GM15510 (cell line): ENCODE results near the gene OTUB1.

ENCODE experiments used
- POLR2A ChIP-seq: IDR thresholded peaks from 3 replicates; pipeline ENCODE4 v1.6.1; 2011; ENCODE audit warnings: borderline replicate concordance; ENCODE audit not compliant: insufficient read length; ENCODE audit errors: extremely low read depth

OTUB1 gene

DNA sequence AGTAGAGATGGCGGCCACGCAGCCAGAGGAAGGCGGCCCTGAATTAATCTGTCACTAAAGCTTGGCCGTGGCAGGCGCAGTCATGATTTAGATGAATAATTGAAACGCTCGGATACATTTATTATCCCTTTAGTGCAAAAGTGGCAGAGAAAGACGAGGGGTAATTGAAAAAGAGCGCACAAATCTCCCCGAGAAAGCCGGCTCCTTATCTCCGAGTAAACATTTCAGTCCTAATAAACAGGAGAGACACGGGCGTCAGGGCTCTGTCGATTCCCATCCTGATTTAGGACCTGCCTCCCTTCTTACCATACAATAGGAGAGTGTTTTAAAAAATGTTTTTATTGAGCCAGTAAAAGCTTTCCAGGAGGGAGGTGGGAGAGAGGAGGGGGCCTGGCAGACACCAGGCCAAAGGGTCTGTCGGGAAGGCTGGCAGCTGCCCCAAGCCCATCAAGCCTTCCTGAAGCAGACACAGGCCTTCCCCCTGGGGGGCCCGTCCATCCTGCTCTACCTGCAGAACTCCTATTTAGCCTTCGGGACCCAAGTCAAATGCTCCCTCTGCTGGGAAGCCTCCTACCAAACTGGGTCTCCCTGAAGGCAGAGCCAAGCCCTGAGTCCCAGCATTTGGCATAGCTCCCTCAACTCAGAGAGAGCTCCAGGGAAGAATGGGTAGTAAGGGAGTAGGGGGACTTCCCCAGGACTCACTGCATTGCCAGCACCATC, 22.8 kb downstream of the OTUB1 start:
- TF ChIP-seq POLR2A: no peak

DNA sequence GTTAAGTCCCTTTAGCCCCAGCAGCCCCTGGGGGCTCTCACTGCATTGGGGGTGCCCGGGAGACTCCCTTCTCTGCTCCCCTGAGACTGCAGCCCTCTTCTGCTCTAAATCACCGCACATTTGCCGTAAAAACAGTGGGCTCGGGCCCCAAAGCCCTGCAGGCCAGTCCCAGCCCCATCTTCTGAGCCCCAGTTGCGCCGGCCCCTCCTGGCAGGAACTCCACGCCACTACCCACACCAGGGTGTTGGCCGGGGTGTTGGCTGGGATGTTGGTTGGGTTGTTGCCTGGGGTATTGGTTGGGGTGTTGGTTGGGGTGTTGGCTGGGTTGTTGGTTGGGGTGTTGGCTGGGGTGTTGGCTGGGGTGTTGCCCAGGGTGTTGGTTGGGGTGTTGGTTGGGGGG, 23.5 kb downstream of the OTUB1 start:
- no peak for TF ChIP-seq POLR2A

DNA sequence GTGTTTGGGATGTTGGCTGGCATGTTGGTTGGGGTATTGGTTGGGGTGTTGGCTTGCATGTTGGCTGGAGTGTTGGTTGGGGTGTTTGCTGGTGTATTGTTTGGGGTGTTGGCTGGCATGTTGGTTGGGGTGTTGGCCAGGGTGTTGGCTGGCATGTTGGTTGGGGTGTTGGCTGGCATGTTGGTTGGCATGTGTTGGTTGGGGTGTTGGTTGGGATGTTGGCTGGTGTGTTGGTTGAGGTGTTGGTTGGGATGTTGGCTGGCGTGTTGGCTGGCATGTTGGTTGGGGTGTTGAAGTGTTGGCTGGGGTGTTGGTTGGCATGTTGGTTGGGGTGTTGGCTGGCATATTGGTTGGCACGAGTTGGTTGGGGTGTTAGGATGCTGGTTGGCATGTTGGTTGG, 24.5 kb downstream of the OTUB1 start:
- no peak for TF ChIP-seq POLR2A

DNA sequence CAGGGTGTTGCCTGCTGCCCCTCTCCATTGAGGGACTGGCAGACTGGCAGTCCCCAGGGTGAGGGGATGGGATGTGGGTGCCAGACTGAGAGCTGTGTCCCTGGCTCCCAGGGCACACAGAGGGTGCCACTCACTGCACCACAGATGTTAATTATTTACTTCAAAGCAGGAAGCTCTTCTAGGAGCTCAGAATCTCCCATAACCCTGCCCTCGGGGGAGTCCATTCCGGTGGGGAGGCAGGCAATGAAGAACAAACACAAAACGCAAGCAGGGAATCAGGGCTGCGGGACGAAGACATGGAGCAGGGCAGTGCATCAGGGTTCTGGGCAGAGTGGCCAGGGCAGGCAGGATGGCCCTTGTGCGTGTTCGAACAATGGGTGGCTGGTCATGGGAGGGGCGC, 25.1 kb downstream of the OTUB1 start:
- no peak for TF ChIP-seq POLR2A

DNA sequence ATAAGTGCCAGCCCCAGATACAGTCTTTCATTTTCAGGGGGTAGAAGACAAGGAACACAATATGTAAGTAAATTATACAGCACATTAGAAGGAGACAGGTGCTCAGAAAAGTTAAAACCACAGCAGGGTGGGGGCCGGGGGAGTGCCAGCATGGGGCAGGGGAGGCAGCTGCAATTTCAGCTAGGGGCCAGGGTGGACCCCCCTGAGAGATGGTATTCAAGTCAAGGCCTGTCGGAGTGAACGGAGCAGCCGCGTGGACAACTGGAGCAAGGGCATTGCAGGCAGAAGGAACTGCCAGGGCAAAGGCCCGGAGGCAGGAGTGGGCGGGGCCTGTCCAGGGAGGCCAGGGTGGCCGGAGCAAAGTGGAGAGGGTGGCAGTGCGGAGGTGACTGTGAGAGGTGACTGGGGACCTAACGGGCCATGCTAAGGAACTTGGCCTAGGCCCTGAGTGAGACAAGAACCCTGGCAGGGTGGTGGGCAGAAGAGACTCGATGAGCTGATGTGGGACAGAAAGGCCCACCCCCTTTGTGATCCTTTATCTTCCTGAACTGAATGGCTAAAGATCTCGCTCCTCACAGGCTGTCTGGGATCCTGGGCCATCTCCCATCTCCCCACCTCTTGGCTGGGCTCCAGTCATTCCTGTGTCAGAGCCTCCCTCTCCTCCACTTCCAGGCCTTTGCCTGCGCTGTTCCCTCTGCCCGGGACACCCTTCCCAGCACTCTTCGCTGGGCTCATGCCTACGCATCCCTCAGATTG, 27.1 kb downstream of the OTUB1 start:
- no peak for TF ChIP-seq POLR2A

DNA sequence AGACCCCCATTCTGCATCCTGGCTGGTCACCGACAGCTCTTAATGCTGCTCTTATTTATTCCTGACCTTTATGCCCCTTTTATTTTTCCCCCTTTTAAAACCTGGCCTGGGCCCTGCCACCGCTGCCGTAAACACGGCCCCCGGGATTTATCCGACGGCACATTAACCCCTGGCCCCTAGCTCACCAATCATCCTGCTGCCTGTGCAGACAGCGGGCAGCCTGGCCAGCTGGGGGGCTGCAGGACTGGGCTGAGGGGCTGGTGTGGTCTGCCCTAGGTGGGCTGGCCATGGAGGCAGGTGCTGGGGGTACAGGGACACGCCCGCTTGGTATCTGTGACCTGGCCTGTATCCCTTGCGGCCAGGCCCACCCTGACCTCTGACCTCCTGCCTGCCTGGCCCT, 28.1 kb downstream of the OTUB1 start:
- no peak for TF ChIP-seq POLR2A

DNA sequence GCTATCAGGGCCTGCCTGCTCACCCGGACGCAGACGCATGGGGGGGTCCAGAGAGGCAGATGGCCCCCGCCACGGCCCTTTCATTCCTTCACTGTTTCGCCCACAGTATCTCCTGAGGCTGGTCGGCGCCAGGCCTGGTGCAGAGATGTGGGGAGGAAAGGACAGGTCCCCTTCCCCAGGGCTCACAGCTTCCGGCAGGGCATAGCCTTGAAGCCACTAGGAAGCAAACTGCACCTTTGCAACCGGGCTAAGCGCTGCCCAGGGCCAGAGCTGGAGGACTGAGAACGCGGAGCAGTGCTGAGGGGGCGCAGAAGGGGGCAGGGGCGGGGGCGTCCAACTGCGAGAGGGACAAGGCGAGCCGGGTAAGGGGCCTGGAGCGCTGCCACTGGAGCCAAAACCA, 29.3 kb downstream of the OTUB1 start:
- no peak for TF ChIP-seq POLR2A

DNA sequence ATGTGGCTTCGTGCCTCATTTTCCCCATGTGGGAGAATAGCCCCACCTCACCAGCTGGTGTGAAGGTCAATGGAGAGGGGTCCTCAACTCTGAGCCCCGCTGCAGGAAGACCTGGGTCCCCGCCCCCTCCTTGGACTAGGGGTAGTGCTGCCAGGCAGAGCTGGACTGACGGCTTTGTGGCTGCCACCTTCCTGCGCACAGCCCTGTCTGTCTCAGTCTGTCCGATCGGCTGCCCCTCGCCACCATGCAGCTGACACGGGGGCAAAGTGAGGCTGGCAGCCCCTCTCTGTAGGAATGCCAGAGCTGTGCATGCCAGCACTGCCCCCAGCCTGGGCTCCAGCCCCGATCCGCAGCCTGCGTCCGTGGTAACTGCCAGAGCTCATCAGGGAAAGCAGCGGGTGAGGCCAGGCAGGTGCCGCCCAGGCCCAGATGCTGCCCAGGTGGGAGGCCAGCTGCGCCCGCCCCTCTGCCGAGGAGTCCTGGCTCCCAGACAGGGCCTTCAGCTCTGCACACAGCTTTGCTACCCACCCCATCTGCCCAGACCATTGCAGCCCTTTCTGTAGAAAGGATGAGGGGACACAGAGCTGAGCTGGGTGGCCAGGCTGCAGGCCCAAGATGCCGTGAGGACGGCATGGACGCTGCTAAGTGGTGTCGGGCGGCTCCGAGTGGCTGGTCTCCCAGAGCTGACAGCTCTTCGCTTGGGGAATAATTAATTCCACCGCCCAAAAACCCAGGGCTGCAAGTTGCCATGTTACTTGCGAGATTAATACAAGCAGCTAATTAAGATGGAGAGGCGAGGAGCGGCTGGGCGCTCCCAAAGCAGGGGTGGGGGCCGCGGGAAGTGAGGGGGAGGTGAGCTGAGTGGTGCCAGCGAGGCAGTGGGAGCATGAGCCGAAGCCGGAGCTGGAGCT, 30.0 kb downstream of the OTUB1 start:
- TF ChIP-seq POLR2A: no peak

DNA sequence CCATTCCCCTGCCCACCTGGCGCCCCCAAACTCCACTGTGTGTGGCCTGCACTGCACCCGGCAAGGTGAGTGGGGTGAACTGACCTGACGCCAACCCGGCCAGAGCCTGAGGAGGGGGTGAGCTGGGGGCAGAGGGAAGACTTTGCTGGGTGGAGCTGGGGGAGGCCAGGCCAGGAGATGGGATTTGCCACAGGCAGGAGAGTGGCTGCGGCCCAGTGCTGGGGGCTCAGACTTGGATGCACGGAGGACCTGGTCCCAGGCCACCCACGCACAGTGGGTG, 31.6 kb downstream of the OTUB1 start:
- no peak for TF ChIP-seq POLR2A

DNA sequence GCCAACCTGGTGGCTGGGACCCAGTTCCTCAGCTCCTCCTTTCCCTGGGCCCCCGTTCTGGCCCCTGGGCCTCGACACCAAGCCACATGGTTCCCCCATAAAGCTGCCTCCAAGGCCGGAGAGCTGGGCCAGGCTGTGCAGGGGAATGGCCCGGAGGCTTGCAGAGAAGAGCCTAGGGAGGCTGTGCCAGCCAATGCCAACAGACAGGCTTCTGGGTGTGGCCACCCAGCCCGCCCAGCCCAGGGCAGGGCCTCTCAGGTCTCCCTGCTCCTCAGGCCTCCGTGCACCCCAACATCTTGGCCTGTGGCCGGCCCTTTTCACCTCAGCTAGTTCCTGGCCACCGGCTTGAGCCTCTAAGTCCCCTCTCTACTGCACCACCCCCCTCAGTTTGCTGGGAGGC, 32.1 kb downstream of the OTUB1 start:
- no peak for TF ChIP-seq POLR2A

DNA sequence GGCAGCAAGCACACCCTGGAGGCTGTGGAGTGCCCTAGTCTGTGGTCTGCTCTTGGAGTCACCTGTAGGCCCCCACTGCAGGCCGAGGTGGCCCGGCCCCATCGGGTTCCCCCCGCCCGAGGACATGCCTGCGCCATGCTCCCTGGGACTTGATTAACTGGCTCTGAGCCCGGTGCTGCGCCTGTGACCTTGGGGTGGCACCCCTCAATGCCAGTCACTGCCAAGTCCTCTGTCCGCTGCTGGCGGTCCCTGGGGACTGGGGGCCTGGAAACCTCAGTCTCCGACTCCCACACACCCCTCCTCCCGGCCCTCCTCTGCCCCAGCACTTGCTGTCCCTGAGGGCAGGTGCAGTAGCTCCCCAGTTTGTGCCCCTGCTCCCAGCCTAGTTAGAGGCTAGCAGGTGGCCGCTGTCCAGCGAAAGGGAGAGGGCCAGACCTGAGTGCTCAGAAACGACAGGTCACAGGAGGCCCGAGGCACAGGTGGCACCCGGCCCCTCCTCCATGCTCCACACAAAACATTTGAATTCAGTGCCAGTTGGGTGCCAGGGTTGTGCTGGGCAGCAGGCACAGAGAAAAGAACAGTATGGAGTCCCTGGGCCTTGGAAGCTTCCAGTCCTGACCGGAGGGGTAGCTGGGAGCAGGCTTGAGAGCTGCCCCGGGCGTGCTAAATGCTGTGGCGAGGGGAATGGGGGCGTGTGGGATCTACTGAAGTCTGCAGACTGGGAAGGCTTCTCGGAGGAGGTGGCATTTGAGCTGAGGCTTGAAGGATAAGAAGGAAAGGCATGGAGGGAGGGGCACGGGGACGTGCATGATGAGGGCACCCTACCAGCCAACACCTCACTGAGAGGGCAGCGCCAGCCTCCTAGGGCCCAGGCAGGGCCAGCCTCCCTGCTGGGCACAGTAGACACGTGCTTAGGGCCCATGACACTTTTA, 33.1 kb downstream of the OTUB1 start:
- no peak for TF ChIP-seq POLR2A

DNA sequence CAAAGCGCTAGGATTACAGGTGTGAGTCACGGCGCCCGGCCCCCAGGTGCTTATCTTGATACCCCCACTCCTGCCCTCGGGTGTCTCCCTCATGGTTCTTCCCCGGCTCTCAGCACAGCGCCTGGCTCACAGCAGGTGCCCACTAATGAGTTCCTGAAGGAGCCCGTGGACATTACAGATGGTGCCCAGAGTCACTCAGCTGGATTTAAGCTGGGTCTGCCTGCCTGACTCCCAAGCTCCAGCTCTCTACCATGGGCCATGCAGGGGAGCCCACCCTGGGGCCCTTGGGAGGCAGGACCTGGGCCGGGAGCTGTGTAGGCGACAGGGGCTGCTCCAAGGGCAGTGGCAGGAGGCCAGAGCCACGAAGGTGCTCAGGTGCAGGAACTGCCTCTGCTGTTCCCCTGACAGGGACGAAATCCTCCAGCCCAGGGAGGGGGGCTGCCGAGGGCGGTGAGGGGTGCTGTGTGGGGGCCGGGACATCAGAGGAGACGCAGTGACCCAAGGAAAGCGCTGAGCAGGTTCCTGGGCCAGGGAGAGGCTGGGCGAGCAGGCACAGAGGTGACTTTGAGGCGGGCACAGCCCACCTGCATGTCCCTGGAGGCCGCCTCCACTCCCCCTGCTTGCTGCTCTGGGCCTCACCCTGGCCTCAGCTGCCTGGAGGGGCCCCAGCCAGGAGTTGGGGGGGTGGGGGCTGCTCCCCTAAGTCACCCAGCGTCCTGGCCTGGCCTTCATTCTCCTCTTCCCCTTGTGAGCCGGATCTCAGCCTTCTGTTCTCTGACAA, 34.9 kb downstream of the OTUB1 start:
- TF ChIP-seq POLR2A: no peak

DNA sequence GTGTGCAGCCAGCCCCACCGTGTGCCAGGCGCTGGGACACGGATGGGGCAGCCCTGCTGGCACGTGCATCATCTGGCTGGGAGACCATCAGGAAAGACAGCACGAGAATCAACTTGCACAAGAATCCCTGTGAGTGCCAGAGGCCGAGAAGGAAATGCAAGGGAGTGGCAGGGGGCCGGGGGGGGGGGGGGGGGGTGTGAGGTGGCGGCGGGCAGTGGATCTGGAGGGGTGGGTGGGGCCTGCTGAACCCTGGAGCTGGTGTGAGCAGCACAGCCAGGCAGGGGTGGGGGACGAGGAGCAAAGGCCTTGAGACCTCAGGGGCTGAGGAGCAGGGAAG, 35.5 kb downstream of the OTUB1 start:
- no peak for TF ChIP-seq POLR2A
